Left renal pelvis (tissue), 4 donors: ENCODE results near the gene FLT4. TPM values are rescaled to one million over a fixed set of nuclear protein-coding genes. Genes with fewer than 3 reads are reported as not detected.
"Not testable (repeated sequence)": the region's sequence is repeated elsewhere in the genome, so short reads cannot be mapped to it uniquely, and the experiment has no call there.

ENCODE experiments used
- DNase-seq, 4 donors: peaks; one replicate each; pipeline ENCODE4 v3.0.0-alpha.2; 2013; ENCODE audit warnings: low read depth in 4 of 4, low spot score in 3 of 4
- polyA plus RNA-seq, 4 donors: library from polyadenylated mRNA; unstranded; fragments of 120-200 nt; gene quantifications; one replicate each; pipeline ENCODE4 v1.2.1, GENCODE V29; 2013; ENCODE audit not compliant: insufficient read length in 4 of 4

Gene FLT4
- 10 to 100 TPM in 3 of 4 donors, 1 to 10 TPM in 1; 9.3 to 32.5 (median 25.4) TPM for polyA plus RNA-seq

DNA sequence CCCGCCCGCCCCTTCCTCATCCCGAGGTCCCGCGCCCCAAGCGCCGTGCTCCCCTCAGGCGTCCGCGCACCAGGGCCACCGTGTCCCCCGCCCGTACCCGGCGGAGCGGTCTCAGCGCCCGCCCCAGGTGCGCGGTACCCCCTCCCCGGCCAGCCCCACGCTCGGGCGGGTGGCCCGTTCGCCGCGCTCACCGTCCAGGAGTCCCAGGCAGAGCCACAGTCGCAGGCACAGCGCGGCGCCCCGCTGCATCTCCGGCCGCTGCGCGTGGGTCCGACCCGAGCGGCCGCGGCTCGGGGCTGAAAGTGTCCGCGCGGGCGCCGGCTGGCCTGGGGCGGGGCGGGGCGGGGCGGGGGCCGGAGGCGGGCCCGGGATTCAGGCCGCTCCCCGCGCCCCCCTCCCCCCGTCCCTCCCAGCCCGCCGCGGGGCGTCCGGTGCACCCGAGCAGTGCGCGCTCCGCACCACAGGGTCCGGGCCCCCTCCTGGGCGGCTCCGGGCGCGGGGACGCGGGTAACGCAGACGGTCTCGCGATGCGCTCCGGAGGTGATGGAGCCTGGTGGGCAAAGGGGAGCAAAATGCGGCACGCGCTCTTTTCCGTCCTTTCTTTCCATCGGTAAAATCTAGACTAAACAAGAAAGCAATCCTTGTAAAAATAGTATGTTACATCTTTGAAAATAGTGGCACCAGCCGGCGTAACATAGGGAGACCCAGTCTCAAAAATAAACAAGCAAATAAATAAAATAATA is at the start of gene FLT4:
TSS of gene FLT4 (minus strand) at position 304 of the 743 bp plus-strand sequence. CDS start at position 249, 55 bp downstream.
- DNase-seq = no peak

DNA sequence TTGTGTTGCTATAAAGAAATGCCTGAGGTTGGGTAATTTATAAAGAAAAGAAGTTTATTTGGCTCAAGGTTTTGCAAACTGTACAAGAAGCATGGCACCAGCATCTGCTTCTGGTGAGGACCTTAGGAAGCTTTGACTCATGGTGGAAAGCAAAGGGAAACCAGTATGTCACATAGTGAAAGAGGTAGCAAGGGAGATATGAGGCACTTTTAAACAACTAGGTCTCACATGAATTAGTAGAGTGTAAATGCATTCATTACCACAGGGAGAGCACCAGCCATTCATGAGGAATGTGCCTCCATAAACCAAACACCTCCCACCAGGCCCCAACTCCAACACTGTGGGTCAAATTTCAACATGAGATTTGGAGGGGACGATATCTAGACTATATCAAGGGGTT is 49.6 kb upstream of the FLT4 start:
- DNase-seq = no peak

DNA sequence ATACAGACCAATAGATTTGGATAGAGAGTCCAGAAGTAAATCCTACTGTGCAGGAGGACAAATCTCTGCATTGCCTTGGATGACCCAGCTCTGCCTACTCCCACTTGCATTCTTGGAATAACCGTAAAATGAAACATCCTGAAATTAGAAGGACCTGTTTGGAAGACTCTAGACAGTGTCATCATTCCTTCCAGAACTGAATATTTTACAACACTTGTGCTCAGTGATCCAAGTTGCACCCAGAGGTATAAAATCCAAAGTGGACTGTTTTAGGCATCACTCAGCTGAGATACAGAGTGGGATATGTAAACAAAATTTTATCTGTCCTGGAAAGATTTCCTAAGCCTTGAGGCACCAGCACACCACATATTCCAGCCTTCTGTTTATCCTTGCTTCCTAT is 46.7 kb upstream of the FLT4 start:
- no peak for DNase-seq

DNA sequence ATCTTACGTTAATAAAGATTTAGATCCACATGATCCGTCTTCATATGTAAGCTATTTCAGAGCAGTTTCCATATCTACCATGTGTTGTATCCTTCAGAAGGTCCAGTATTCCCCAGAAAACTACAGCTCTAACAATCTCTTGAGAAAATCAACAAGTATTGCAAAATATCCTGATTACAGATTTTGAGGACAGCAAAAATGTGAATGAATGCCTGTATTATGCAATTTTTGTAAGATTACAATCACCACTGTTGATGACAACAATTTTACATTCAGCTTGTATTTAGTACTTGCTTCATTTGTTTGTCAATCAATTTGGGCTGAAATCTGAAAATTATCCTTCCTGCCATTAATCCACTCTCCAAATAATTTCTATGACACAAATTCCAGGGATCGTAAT is 43.0 kb upstream of the FLT4 start:
- no peak for DNase-seq

DNA sequence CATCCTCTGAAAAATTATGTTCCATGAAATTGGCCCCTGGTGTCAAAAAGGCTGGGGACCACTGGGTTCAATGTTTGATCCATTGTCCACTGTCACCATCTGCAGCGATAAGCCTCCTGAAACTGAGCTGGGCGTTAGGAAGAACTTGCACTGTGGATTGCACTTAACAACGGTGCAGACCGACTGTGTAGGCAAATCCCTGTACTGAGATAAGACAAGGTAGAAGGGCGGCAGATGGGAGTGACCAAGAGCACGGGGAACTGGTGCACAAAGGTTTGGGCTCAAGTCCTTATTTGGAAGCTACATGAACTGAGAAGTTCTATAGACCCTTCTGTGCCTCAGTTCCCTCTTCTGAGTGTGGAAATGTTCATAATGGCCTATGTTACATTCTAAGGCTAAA is 41.6 kb upstream of the FLT4 start:
- no peak for DNase-seq

DNA sequence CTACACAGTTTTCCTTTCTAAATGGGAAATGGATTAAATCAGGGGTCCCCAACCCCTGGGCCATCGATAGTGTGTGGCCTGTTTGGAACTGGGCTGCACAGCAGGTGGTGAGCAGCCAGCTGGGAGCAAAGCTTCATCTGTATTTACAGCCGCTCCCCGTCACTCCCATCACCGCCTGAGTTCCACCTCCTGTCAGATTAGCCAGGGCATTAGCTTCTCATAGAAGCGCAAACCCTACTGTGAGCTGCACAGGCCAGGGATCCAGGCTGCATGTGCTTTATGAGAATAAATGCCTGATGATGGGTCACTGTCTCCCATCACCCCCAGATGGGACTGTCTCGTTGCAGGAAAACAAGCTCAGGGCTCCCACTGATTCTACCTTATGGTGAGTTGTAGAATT is 41.2 kb upstream of the FLT4 start:
- DNase-seq = no peak

DNA sequence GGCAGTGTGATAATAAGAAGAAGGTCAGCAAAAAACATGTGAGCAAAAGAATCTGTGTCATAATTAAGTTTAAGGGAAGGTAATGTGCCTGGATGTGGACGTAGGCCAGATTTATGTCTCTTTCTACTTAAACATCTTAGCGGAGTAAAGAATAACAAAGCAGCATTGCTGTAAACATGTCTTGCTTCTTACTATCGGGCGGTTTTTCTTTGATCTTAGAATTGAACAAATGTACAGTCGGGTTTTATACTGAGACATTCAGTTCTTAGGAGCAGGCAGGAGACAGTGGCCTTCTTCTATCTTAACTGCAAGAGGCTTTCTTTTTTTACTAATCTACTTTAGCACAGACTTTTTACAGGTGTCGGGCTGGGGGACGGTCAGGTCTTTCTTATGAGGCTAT is 40.4 kb upstream of the FLT4 start:
- DNase-seq = no peak

DNA sequence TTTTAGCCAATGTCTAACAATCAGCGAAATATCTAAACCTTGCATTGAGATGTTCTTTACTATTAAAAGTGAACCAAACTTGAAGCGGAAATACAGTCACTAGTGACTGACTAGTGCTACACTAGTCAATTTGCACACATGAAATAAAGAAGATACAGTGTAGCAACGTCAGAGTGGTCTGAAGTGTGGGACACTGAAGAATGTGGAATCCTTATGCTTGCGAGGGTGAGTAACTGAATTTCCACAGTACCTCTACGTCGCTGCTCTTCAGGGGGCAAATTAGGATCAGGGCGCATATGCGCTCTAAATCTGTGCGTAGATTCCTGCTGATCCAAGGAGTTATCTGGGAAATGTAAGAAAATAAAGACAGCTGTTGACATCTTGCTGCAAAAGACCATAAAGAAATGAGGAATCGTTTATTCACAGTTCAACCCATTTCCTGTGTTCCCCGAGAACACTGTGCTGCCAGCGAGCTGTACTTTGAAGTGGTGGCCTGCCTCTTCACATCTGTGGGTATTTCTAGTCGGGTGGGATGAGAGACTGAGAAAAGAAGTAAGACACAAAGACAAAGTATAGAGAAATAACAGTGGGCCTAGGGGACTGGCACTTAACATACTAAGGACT is 39.8 kb upstream of the FLT4 start:
- DNase-seq = no peak

DNA sequence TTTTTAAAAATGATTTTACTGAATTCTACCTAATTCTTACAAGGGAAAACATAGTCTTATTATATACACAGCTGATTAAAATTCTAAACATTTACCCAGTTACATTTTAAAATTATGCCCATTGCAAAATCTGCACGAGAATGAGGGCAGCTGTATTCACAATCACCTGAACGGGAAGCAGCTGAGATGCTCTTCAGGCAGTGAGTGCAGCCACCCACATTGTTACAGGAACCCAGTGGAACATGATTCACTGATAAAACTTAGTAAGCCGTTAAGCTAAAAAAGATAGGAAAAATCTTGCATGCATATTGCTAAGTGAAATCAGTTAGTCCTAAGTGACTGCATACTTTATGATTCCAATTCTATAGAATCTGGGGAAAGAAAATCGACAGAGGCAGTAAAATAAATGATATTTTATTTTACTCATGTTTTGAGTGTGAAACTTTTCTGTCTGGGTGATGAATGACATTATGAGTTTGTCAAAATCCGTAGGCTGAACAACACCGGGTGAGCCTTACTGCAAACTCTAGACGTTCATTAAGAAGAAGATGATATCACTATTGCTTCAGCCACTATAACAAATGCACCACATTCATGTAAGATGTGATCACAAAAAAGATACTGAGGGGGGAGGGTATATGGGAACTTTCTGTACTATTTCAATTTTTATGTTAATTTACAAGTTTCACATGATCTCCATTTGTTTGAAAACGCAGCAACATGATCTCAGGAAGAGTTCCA is 39.1 kb upstream of the FLT4 start:
- no peak for DNase-seq

DNA sequence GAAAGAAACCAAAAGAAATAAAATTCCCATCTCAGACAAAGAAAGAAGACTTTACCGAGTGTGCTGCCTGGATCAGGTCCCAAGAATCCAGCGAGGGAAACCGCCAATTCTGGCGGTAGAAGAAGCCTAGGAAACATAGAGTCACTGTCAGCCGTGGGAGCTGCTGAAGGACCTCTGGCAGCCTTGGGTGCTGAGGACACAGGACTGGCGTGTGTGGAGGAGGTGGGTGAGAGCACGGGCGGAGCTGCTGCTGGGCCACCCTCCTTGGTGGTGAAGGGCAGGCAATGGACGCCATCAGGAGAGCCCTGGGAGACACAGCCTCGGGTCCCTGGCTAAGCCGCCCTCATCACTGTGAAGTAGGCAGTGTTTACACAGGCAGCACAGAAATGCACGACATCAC is 37.4 kb upstream of the FLT4 start:
- DNase-seq = not testable (repeated sequence)

DNA sequence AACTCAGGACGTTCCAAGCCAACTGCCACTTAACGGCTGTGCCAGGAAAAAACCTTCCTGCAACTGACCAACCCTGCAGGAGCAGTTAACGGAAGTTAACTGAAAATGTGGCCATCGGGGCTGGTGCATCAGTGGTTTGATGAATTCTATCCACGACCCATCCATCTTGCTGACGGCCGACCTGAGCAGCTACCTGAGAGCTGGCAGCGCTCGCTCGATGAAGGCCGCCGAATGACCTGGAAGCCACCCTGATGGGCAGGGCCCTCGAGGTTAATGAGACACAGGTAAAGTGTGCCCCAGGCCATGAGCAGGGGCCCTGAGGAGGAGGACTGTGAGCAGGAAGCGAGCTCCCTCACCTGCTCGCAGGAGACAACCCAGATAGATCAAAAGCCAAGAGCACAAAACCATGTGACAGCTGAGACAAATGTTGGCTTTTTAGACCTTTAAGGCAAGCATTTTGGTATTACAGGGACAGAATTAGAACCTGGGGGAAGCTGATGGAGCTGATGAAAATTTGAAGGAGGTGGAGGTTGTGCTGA is 35.3 kb upstream of the FLT4 start:
- no peak for DNase-seq

DNA sequence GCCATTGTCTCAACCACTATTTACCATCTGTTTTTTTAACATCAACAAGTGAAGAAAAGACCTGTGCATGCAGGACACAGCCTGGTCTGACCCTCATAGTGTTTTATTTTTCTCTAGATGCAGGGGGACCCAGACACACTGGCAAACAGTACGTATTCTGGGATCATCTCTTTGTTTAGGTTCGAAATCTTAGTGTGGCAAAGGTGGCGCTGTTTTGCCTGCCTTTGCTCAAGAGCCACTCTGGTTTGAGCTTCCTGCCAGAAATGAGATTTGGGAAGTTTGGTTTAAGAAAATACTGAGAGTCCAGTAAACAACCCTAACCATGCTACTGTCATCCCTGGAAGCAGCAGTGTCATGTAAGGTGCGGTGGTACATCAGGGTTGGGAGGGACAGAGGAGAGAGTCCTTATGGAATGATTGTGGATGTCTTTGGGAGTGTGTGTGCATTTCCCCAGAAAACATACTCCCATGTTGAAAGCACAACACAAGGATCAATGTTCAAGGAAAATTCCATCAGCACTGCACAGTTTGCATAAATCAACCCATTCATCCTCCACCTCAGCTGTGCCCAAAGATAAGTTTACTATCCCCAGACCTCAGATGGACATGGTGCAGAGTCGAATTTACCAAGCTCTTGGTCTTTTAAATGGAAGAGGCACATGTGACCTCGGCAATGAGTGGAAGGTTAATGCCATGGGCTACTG is 34.0 kb upstream of the FLT4 start:
- no peak for DNase-seq

DNA sequence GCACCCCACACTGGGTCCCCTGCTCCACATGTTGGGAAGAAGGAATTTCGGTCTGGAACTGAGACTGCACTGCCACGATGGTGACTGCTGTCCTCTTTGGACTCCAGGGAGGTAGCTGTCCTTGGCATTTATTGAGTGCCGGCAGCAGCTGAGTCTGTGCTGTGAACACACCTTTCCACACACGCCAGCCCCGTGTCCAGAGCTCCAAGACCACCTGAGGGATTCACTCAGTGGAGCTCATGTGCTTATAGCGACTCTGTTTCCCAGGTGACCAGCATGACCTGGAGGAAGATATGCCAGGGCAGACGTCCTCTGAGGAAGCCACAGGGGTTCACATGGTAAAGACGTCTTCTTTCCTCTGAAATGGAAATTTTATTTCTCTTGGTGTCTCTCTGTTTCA is 33.2 kb upstream of the FLT4 start:
- no peak for DNase-seq

DNA sequence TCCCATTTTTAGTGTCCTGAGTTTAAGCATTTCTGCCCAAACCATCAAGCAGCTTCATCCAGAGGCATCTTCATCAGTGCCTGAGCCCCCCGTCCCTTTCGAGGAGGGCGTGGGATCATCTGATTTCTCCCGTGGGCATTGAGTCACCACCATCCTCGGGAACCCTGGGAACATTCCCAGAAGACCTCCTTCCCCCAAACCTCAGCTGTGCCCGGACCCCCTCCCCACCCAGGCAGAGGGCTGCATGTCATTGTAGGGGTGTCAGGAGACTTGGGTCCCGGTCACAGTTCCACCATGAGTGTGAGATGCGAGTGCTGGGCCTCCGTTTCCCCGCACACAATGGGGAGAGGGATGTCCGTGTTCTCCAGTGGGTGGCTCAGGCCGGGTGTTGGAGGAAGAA is 32.6 kb upstream of the FLT4 start:
- DNase-seq = not testable (repeated sequence)

DNA sequence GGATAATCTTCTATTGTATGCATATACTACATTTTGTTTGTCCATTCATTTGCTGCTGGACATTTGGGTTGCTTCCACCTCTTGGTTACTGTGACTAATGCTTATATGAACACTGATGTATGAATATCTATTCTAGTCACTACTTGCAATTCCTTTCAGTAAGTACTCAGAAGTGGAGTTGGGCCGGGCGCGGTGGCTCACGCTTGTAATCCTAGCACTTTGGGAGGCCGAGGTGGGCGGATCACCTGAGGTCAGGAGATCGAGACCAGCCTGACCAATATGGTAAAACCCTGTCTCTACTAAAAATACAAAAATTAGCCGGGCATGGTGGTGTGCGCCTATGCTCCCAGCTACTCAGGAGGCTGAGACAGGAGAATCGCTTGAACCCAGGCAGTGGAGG is 28.9 kb upstream of the FLT4 start:
- DNase-seq = not testable (repeated sequence)

DNA sequence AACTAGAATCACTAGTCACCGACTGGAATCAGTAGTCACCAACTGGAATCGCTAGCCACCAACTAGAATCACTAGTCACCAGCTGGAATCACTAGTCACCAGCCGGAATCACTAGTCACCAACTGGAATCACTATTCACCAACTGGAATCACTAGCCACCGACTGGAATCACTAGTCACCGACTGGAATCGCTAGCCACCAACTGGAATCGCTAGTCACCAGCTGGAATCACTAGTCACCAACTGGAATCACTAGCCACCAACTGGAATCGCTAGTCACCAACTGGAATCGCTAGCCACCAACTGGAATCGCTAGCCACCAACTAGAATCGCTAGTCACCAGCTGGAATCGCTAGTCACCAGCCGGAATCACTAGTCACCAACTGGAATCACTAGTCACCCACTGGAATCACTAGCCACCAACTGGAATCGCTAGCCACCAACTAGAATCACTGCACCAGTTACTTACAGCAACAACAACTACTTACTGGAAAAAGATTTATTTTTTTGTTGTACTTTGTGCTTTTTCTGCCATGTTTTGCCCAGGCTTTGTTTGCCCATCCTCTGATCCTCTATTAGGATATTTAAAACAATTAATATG is 25.7 kb upstream of the FLT4 start:
- no peak for DNase-seq

DNA sequence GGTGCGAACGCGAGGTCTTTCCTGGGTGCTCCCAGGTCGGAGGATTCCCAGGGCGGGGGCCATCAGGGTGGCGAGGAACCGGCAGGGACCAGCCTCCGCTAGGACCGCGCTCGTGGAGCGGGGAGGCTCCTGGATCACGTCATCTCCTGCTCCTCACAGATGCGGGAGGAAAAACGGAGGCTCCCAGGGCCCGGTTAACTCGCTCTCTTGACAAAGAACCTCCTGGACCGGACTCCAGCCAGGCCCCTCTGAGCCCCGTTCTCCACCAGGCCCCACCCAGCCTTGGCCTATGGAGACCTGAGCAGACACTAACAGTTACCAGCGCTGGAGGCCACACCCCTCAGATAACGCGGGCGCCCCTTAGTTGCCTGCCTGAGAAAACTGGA is 24.7 kb upstream of the FLT4 start:
- DNase-seq = not testable (repeated sequence)

DNA sequence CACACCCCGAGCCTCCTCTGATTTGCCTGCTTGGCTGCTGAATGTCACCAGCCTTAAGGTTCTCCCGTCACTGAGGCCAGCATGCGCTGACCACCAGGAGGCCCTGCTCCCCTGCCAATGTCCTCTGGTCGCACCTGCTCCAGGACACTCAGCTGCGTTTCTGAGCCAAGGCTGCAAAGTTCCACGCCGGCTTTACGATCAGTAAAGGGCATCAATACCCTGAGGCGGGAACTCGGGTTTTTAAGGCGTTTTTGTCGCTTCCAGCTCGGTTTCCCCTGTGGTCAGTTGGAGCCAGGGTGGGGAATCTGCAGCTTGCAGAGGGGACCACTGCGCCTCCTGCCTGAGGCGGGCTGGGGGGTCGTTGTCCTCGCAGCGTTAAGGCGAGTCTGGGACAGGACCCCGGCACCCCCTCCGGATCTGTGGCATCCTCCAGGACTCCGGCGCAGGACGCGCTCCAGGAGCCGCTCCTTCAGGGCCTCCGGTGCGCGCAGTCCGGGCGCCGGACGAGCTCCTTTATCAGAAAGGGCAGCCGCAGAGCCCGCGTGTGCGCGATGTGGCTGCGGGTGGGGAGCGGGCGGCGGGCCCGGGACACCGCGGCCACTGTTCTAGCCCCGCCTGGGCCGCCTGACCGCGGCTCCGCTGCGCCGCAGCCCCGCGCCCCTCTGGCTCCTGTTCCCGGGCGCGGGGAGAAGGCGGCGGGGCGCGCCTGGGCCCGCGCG is 24.1 kb upstream of the FLT4 start:
- DNase-seq = no peak

DNA sequence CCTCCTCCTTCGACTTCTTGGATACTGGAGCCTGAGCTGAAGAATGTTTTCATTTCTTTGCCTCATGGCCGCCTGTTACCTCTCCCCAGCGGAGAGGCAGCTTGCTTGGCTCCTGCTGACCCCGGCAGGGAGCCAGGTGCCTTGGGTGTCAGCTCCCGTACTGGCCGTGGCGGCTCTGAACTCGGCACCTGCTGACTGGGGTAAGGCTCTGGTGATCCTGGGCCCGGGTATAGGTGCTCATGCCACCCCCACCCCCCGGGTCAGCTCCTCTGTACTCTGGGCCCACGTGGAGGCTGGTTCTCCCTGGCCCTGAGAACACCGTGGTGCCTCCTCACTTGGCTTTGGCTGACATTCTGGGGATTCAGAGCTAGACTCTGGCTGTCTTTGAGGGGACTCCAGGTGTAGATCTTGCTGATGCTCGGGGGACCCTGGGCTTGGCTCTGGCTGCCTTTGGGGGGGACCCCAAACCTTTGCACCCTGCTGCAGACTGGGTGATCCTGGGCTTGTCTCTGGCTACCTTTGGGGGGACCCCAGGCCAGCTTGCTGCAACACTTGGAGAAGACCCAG is 22.6 kb upstream of the FLT4 start:
- DNase-seq = not testable (repeated sequence)
